GM18951 (cell line): Measurements from ENCODE around the gene HCN1.
"Not testable (repeated sequence)": the region's sequence is repeated elsewhere in the genome, so short reads cannot be mapped to it uniquely, and the experiment has no call there.

Source experiments
- POLR2A ChIP-seq: IDR thresholded peaks from 4 replicates; pipeline ENCODE4 v1.6.1; 2011; ENCODE audit warnings: mild to moderate bottlenecking; ENCODE audit not compliant: insufficient read length, insufficient read depth; ENCODE audit errors: extremely low read depth
- in situ Hi-C: fragments of 300-500 bp; cut with MboI; formaldehyde crosslinking; loops from one replicate; pipeline ENCODE4 v1.12.0; 2022; ENCODE audit warnings: low sequenced_read_pairs, mixed read lengths, inconsistent platforms; ENCODE audit not compliant: unreplicated experiment

The HCN1 gene

GRCh38 chr5:45417285-45417998, 278.7 kb downstream of the HCN1 start:
- in situ Hi-C loops, result no loop called here

DNA sequence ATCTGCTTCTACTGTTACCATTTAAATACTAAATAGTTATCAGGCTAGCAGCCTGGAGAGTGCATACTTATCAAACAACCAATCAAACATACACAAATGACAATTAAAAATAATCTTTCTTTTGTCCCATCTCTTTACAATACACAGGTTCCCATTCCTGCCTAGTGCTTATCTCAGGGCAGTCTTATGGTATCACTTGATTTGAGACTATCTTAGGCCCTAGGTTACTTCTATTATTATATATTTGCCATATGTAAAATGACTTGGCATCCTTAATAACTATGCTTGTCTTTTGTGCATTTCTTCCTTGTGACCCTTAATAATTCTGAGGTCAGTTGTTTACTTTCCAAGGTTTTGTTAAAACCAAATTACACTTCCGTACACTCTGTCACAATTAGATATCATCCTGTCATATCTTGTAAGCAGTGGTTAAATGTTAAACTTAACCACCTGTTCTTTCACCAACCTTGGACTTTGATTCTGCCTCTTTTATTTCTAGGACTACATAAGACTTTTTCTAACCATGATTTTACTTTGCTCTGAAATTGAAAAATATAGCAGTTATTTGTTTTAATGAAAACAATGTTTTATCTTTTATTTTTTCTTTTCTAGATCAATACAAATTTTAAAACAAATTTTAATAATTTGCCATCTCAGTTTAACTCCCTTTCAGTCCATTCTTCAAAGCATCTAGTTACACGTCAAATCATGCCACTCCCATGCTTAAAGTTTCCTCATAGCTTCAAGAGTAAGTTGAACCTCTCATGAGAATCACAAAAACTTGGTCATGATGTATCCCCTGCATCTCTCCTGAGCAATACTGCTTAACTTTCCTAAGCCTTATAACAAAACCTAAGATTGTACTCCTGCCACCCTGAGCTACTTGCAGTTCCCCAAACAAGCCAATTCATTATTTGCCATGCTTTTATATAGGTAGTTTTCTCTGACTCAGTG, 281.3 kb downstream of the HCN1 start:
- in situ Hi-C loops, result no loop called here
- TF ChIP-seq POLR2A, result no peak

More at GRCh38 chr5:45417285-45417998, 278.7 kb downstream of the HCN1 start:
- no peak for TF ChIP-seq POLR2A

DNA sequence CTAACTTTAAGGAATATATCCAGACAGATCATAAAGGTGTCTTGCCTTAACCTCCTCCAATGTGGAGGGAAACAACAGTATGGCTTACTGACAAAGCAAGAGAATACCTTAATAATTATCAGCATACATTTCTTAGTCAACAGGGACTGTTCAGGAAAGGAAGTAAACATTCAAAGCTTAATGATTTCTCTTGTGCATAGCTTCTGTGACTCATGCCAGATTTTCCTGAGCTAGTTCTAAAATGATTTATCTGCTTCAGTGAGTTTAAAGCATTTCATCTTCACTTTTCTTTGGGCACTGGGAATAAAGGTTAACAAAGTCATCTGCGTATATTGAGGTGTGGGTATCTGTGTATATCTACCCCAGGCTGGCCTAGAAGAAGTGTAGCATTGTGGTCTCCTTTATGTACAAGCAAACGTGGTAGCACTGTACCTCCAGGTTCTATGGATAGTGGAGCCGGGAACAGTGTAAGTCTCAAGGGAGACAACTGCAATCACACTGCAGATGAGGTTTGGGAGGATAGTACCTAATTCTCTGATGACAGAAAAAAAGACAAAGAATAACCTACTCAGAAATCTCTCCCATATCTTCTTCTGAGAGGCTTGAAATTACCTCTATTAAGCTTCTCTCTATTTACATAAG, 284.1 kb downstream of the HCN1 start:
- in situ Hi-C loops, result no loop called here
- TF ChIP-seq POLR2A, result no peak

- no peak for TF ChIP-seq POLR2A
- in situ Hi-C loops, result no loop called here
Observed at GRCh38 chr5:45410304-45410995, 285.7 kb downstream of the HCN1 start.

GRCh38 chr5:45408067-45408466, 288.1 kb downstream of the HCN1 start:
- no peak for TF ChIP-seq POLR2A
- in situ Hi-C loops, result no loop called here

- in situ Hi-C loops, result no loop called here
- no peak for TF ChIP-seq POLR2A
Observed at GRCh38 chr5:45402804-45403455, 293.2 kb downstream of the HCN1 start.

- in situ Hi-C loops, result no loop called here
Observed at GRCh38 chr5:45399041-45399440, 297.1 kb downstream of the HCN1 start.

GRCh38 chr5:45385321-45386058, 310.7 kb downstream of the HCN1 start:
- in situ Hi-C loops, result no loop called here
- no peak for TF ChIP-seq POLR2A

More at GRCh38 chr5:45399041-45399440, 297.1 kb downstream of the HCN1 start:
- TF ChIP-seq POLR2A, result no peak

DNA sequence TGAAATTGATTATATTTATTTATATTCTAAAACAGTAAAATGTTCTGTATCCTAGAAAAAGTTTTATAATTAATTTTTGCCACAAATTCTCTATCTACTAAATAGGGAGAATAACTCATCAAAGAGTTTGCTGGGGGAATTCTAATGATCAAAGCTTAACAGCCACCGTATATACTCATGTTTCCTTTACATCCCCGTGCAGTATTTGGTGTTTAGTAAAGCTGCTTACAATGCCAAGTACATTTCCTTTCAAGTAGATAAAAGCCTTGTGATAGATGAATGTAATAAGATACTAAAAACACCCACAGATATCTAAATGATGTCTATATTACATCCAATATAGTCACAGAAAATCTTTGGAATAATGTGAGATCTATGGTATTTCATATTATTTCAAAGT, 312.2 kb downstream of the HCN1 start:
- in situ Hi-C loops, result no loop called here
- TF ChIP-seq POLR2A, result no peak

DNA sequence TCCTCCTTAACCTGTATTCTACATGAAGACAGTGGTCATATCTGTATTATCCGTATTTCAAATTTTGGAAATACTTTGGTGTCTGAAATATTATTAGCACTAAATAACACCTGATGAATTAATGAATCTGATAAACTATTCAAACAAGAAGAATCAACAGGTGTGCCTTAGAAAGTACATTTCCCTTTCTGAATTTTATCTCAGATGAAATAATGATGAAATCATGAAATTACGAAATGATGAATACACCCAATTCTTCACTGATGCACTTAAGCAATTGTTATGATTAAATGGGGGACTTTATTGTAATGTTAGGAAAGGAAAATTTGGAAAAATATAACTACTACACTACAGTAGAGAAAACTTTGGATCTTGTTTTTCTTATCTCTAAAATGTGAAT, 313.6 kb downstream of the HCN1 start:
- in situ Hi-C loops, result no loop called here
- no peak for TF ChIP-seq POLR2A

GRCh38 chr5:45376417-45376816, 319.8 kb downstream of the HCN1 start:
- in situ Hi-C loops, result no loop called here
- no peak for TF ChIP-seq POLR2A

DNA sequence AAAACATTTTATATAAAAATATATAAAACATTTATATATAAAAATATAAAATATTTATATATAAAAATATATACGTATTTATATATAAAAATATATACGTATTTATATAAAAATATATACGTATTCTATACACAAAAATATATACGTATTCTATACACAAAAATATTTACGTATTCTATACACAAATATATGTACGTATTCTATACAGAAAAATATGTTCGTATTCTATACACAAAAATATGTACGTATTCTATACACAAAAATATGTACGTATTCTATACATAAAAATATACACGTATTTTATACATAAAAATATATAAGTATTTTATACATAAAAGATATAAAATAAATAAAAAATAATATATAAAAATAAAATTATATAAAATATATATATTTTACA, 323.6 kb downstream of the HCN1 start:
- no peak for TF ChIP-seq POLR2A

GRCh38 chr5:45371423-45371822, 324.8 kb downstream of the HCN1 start:
- in situ Hi-C loops, result not testable (repeated sequence)

More for the DNA sequence above, 323.6 kb downstream of the HCN1 start:
- in situ Hi-C loops, result no loop called here
